ENCODE results near the gene FAR1. TPM values are rescaled to one million over a fixed set of nuclear protein-coding genes. Genes with fewer than 3 reads are reported as not detected.
"Not testable (repeated sequence)": the region's sequence is repeated elsewhere in the genome, so short reads cannot be mapped to it uniquely, and the experiment has no call there.

The FAR1 gene
- total RNA-seq, 1 donor: 66.9 TPM

DNA sequence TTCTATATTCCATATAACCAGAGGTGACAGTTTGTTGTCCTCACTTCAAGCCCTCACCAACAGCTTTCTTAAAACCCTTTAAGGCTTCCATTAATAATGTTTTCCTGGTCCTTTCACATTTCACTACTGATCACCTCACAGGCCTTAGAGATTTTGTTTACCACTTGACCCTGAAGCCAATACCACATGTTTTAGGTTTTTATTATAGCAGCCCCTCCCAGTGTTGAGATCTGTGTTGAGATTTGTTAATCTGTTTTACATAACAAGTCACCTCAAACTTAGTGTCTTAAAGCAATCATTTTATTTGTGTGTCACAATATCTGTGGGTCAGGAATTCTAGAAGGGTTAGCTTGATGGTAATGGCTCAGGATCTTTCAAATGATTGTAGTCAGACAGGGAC, 49.9 kb downstream of the FAR1 start:
- no peak overlapping the region for H3K4me3 ChIP-seq (ENCODE audit: low read length)
- H3K9me3 ChIP-seq (ENCODE audit: low read depth, low read length): no peaks in the 10 kb centered on the region
- H3K27me3 ChIP-seq (ENCODE audit: insufficient read depth, low read length): no peaks in the 10 kb centered on the region
- no peaks in the 10 kb centered on the region for H3K4me1 ChIP-seq (ENCODE audit: insufficient read depth, low read length)

DNA sequence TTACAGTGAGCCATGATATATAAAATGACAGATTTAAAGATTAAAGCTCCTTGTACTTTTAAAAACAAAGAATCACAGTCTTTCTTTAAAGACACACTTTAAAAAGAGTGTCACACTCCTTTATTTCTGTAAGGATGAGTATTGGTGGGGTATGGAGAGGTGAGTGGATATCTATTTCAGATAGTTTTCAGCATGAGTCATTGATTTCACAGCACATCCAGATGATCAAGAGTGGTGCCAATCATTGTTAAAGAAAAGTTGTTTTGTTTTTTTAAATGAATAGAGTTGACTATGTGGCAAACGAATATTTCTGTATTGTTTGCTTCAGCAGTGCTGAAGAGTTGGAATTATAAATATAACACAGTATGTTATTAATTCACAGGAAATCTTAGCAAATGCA, 52.5 kb downstream of the FAR1 start:
- Histone ChIP-seq H3K4me3 (ENCODE audit: low read length) (no peak overlapping the region), H3K4me1 (ENCODE audit: insufficient read depth, low read length) (no peaks in the 10 kb centered on the region), H3K27me3 (ENCODE audit: insufficient read depth, low read length) (no peaks in the 10 kb centered on the region)

DNA sequence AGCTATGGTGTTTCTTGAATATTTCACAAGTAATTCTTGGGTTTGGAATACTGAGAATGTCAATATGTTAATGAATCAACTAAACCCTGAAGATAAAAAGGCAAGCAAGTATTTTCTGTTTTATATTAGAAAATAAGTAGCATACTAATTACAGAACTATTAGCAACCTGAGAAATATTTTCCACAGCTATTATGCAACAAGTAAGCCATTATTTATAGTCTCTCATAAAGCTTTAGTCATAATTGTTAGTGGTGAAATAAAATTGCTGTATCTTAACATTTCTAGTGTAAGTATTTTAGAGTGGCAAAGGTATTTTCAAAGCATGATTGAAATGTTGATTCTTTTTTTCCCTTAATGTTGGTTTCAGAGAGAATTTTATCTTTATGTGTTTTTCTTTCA, 53.3 kb downstream of the FAR1 start:
- Histone ChIP-seq H3K27me3 (ENCODE audit: insufficient read depth, low read length) (no peaks in the 10 kb centered on the region), H3K4me3 (ENCODE audit: low read length) (no peak overlapping the region), H3K9me3 (ENCODE audit: low read depth, low read length) (no peaks in the 10 kb centered on the region), H3K4me1 (ENCODE audit: insufficient read depth, low read length) (no peaks in the 10 kb centered on the region)

More for the DNA sequence above, 52.5 kb downstream of the FAR1 start:
- no peaks in the 10 kb centered on the region for H3K9me3 ChIP-seq (ENCODE audit: low read depth, low read length)

DNA sequence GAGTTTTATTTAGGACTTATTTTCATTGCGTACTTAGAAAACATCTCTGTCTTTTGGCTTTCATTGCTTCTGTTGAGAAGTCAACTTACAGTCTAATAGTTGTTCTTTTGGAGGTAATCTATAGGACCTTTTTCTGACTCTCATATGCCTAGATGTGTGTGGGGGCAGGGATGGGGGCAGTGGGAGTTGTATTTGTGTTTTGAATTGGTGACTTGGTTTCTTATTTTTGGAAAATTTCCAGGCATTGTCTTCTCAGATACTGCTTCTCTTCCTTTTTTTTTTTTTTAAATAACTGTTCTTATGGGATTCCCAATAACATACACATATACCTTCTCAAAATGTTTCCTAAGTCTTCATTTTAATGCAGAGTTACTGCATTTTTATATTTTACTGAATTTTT, 58.0 kb downstream of the FAR1 start:
- Histone ChIP-seq H3K9me3 (ENCODE audit: low read depth, low read length) (no peaks in the 10 kb centered on the region), H3K27me3 (ENCODE audit: insufficient read depth, low read length) (no peaks in the 10 kb centered on the region), H3K4me1 (ENCODE audit: insufficient read depth, low read length) (no peaks in the 10 kb centered on the region), H3K4me3 (ENCODE audit: low read length) (no peak overlapping the region)

DNA sequence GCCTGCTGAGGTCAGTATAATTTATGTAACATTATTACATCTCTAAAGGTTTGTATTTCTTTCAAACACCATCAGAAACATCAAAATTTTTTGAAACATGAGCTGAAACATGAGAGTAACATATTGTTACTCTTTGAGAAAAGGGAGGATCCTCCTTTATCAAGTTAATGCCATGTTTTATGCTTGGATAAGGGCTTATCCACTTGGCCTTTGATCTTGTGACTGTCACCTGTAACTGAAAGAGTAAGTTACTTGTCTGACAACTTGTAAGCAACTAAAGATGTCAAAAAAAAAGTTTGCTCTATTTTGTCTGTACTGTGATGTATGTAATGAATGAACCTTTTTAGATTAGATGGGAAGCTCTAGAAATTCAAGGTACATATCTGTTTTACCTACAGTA, 59.6 kb downstream of the FAR1 start:
- Histone ChIP-seq H3K4me1 (ENCODE audit: insufficient read depth, low read length) (no peaks in the 10 kb centered on the region), H3K4me3 (ENCODE audit: low read length) (no peak overlapping the region), H3K27me3 (ENCODE audit: insufficient read depth, low read length) (no peaks in the 10 kb centered on the region), H3K9me3 (ENCODE audit: low read depth, low read length) (no peaks in the 10 kb centered on the region)

DNA sequence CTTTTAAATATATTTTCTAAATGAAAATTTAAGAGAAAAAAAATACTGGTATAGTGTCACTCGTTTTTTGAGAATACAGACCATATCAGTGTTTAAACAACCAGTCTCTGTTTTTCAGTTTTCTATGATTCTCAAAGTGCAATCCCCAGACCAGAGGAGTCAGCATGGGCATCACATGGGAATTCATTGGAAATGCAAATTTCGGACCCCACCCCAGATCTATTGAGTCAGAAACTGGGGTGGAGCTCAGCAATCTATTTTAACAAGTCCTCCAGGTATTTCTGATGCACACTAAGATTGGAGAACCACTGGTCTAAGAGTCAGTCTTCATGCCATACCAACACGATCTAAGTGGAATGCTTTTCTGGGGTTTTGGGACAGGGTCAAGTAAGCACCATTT, 66.1 kb downstream of the FAR1 start:
- no peaks in the 10 kb centered on the region for H3K27me3 ChIP-seq (ENCODE audit: insufficient read depth, low read length)
- H3K4me1 ChIP-seq (ENCODE audit: insufficient read depth, low read length): no peaks in the 10 kb centered on the region
- H3K9me3 ChIP-seq (ENCODE audit: low read depth, low read length): no peaks in the 10 kb centered on the region
- no peak overlapping the region for H3K4me3 ChIP-seq (ENCODE audit: low read length)

DNA sequence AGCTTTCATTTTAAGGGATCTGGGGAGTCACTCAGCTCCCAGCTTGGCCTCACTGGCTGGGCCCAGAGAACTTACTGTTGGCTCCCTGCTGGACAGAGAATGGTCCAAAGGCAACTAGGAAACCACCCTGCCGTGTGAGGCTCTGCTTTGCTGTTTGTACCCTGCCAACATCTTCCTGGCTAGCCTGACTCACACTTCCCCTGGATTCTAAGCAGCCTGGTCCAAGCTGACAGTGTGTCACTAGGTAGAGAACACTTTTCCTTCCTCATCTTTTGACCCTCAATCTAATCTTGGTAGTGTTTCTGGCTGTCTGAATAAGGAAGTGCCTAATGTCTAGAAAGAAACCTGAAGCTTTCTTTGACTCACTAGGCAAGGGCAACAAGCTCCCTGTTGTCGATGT, 76.7 kb downstream of the FAR1 start:
- Histone ChIP-seq H3K4me1 (ENCODE audit: insufficient read depth, low read length) (no peaks in the 10 kb centered on the region), H3K4me3 (ENCODE audit: low read length) (no peak overlapping the region), H3K9me3 (ENCODE audit: low read depth, low read length) (no peaks in the 10 kb centered on the region), H3K27me3 (ENCODE audit: insufficient read depth, low read length) (peaks cover 8% of the 10 kb centered on the region)

DNA sequence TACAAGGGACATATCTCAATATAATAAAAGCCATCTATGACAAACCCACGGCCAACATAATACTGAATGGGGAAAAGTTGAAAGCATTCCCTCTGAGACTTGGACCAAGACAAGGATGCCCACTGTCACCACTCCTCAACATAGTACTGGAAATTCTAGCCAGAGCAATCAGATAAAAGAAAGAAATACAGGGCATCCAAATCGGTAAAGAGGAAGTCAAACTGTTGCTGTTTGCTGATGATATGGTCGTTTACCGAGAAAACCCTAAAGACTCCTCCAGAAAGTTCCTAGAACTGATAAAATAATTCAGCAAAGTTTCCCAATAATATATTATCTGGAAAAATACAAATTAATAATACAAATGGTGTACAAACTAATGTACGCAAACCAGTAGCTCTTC, 84.8 kb downstream of the FAR1 start:
- not testable (repeated sequence) for H3K4me3 ChIP-seq (ENCODE audit: low read length); H3K9me3 ChIP-seq (ENCODE audit: low read depth, low read length); H3K27me3 ChIP-seq (ENCODE audit: insufficient read depth, low read length); H3K4me1 ChIP-seq (ENCODE audit: insufficient read depth, low read length)

DNA sequence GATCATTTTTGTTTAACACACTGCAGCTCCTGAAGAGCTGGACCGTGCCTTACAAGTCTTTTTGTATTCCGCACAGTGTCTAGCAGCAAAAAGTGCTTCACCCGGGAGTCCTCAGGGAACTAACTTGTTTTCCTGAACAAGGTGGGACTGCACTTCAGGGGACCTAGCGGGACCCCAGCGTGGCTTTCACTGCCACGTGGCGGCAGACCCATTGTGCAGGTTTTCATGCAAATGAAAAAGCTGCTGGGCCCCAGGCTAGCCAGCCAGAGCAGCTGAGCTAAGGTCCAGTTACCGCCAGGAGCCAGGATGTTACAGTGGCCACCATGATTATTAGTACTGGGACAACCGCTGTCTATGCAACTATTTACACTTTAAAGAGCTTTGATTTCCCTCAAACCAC, 90.6 kb downstream of the FAR1 start:
- no peaks in the 10 kb centered on the region for H3K4me1 ChIP-seq (ENCODE audit: insufficient read depth, low read length)
- no peak overlapping the region for H3K4me3 ChIP-seq (ENCODE audit: low read length)
- H3K27me3 ChIP-seq (ENCODE audit: insufficient read depth, low read length): no peaks in the 10 kb centered on the region
- H3K9me3 ChIP-seq (ENCODE audit: low read depth, low read length): no peaks in the 10 kb centered on the region

DNA sequence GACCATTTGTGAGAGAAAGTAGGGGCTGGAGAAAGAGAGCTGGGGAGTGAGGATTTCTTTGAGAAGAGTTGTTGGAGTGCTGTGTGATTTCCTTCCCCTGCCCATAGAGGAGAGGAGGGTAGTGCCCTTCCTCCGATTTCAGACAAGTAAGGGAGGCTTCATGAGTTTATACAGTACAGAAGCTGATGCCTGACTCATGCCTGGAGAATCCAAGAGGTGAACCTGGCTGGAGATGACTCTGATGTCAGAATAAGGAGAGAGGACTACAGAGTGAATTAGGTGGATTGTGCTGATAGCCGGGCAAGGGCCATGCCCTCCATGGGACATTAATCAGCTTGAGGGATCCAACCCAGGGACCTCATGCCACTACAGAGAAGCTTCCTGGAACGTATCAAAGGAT, 91.6 kb downstream of the FAR1 start:
- H3K4me3 ChIP-seq (ENCODE audit: low read length): no peak overlapping the region
- H3K9me3 ChIP-seq (ENCODE audit: low read depth, low read length): no peaks in the 10 kb centered on the region
- H3K27me3 ChIP-seq (ENCODE audit: insufficient read depth, low read length): no peaks in the 10 kb centered on the region
- H3K4me1 ChIP-seq (ENCODE audit: insufficient read depth, low read length): no peaks in the 10 kb centered on the region

DNA sequence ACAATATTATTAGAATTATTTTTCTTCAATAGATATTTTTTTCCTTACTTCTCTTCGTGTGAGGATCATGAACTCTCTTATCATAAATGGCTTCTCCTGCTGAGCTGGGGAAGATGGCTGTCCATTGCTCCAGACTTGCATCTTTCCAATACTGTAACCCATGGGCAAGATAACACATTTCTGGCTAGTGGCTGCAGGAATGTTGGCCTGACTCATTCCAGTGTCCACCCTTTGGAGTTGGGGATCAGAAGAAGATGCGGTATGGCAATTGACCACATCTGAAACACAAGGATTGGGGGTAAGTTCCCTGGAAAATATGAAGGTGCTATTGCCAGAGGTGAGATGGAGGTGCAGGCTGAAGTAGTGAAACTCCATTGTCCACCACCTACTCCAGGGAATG, 92.8 kb downstream of the FAR1 start:
- Histone ChIP-seq H3K27me3 (ENCODE audit: insufficient read depth, low read length) (no peaks in the 10 kb centered on the region), H3K9me3 (ENCODE audit: low read depth, low read length) (no peaks in the 10 kb centered on the region), H3K4me1 (ENCODE audit: insufficient read depth, low read length) (no peaks in the 10 kb centered on the region), H3K4me3 (ENCODE audit: low read length) (no peak overlapping the region)

DNA sequence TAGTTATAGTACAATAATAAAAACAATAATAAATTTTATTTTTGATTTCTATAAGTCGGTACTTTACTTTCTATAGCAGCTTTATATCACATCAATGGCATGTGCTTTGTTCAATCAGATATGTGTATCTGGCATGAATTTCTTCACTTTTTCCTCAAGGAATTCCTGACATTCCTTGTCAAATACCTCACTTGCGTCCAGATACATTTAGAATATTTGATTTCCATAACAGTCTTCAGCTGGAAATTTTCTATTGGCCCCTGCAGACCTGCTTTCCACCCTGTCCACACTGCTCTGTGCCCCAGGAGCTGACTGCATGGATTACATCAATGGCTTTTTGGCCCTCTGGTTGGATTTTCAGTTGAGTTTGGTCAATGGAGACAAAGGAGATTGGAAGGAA, 93.2 kb downstream of the FAR1 start:
- H3K4me3 ChIP-seq (ENCODE audit: low read length): no peak overlapping the region

DNA sequence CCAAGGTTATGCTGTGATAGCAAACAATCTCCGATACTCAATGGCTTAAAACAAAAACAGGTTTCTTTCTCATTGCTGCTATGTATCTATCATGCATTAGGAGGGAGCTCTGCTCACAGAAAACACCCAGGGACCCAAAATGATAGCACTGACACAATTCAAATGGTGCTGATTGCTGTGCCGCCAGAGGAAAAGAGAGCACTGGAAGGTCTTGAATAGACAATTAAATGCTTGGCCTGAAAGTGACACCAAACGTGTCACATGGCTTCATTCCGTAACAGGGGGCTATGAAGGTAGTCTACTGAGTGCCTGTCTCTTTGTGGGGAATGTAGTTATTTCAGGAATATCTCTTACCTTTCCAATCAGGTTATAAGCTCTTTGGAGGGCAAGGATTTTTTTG, 94.2 kb downstream of the FAR1 start:
- no peaks in the 10 kb centered on the region for H3K4me1 ChIP-seq (ENCODE audit: insufficient read depth, low read length)
- H3K4me3 ChIP-seq (ENCODE audit: low read length): no peak overlapping the region
- no peaks in the 10 kb centered on the region for H3K9me3 ChIP-seq (ENCODE audit: low read depth, low read length)
- no peaks in the 10 kb centered on the region for H3K27me3 ChIP-seq (ENCODE audit: insufficient read depth, low read length)

More for the DNA sequence above, 93.2 kb downstream of the FAR1 start:
- no peaks in the 10 kb centered on the region for H3K9me3 ChIP-seq (ENCODE audit: low read depth, low read length)
- H3K4me1 ChIP-seq (ENCODE audit: insufficient read depth, low read length): no peaks in the 10 kb centered on the region
- H3K27me3 ChIP-seq (ENCODE audit: insufficient read depth, low read length): no peaks in the 10 kb centered on the region

DNA sequence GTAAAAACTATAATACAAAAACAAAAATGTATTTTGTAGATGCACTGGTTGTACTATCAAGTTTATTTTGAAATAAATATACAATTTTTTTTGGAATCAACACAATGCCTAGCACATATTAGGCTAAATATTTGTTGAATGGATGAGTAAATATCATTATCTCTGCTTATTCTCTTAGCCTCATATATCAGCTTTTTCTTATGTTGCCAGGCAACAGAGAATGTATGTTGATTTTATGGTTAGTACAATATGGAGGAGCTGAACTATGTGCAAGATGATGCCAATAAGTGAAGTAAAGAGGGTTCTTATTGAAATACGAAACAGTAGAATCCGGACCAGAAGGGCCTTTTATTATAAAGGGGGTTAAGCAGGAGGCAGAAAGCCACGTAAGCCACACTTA, 94.9 kb downstream of the FAR1 start:
- Histone ChIP-seq H3K4me1 (ENCODE audit: insufficient read depth, low read length) (no peaks in the 10 kb centered on the region), H3K9me3 (ENCODE audit: low read depth, low read length) (no peaks in the 10 kb centered on the region), H3K4me3 (ENCODE audit: low read length) (no peak overlapping the region), H3K27me3 (ENCODE audit: insufficient read depth, low read length) (no peaks in the 10 kb centered on the region)

DNA sequence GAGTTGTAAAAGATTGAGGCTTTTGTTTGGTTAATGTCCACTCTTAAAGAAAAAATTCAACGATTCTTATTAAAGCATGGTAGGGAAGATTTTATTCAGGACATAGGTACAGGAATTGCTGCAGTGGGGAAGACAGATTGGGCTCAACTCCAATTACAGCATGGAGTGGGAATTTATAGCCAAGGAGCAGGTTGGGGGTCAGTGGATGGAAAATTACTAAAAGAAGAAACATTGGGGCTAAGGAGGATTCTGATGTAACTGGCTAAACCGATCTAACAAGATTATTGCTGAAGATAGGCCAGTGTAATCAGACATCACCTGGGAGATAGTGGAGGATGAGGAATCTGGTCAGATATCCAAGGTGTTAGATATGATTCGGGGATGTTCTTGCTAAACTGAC, 97.4 kb downstream of the FAR1 start:
- H3K9me3 ChIP-seq (ENCODE audit: low read depth, low read length): no peaks in the 10 kb centered on the region
- H3K4me3 ChIP-seq (ENCODE audit: low read length): no peak overlapping the region
- no peaks in the 10 kb centered on the region for H3K27me3 ChIP-seq (ENCODE audit: insufficient read depth, low read length)
- H3K4me1 ChIP-seq (ENCODE audit: insufficient read depth, low read length): no peaks in the 10 kb centered on the region

DNA sequence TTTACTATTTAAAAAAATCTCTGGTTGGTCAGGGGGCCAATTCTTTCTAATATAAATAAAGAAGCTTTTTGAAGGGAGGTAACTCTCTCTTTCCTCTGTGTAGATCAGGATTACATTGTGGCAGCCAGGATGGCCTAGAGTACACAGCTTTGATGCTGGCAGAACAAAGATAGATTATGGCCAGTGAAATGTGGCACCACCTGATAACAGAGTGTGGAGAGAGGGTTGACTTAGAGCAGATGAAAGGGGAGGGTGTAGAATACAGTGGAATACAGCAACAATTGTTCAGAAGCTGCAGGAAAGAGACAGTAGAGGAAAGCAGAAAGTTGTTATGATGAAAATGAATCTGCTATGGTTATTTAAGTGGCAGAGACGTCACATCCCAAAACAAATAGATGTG, 99.0 kb downstream of the FAR1 start:
- Histone ChIP-seq H3K27me3 (ENCODE audit: insufficient read depth, low read length) (no peaks in the 10 kb centered on the region), H3K4me3 (ENCODE audit: low read length) (no peak overlapping the region), H3K4me1 (ENCODE audit: insufficient read depth, low read length) (no peaks in the 10 kb centered on the region), H3K9me3 (ENCODE audit: low read depth, low read length) (no peaks in the 10 kb centered on the region)

DNA sequence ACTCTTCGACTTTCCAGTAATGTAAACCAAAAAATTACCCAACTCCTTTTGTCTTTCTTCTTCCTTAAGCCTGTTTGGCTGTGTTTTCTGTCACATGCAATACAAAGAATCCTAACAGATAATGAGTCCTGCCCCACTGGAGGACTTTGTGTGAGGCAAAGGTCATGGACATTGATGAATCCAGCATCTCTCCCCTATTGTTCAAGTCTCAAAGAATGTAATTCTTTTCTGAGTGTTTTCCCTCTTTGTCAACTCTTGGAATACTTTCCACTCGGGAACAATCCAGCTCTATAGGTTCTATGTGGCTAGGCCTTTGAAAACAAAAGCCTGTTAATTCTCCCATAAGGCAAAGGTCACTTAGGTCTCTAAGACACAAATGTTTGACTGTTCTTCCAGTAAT, 100.7 kb downstream of the FAR1 start:
- no peaks in the 10 kb centered on the region for H3K27me3 ChIP-seq (ENCODE audit: insufficient read depth, low read length)
- no peaks in the 10 kb centered on the region for H3K4me1 ChIP-seq (ENCODE audit: insufficient read depth, low read length)
- no peaks in the 10 kb centered on the region for H3K9me3 ChIP-seq (ENCODE audit: low read depth, low read length)
- H3K4me3 ChIP-seq (ENCODE audit: low read length): no peak overlapping the region

Data from mononuclear cell (primary cell).